NB4 (cell line): ENCODE results near the gene TEX19.

ENCODE experiments used
- CTCF ChIP-seq: IDR thresholded peaks from one replicate; pipeline ENCODE4 v1.5.1; 2012; ENCODE audit warnings: low read depth, low read length
- MAX ChIP-seq: IDR thresholded peaks from 2 replicates; pipeline ENCODE4 v1.6.1; 2011; ENCODE audit warnings: low read depth, low read length
- POLR2A ChIP-seq: IDR thresholded peaks from 2 replicates; pipeline ENCODE4 v1.6.1; 2011; ENCODE audit warnings: mild to moderate bottlenecking; ENCODE audit not compliant: insufficient read length; ENCODE audit errors: extremely low read depth

- no peak for TF ChIP-seq CTCF
- TF ChIP-seq MAX: no peak
- TF ChIP-seq POLR2A: no peak
These were observed 1.7 kb upstream of the TEX19 start for GRCh38 chr17:82357394-82357793.
